Neural cell (in vitro differentiated cells): ENCODE results near the gene ICAM3.

ENCODE experiments used
- EZH2 ChIP-seq: fragments of 200-600, 300-800 bp; shearing (Covaris generic), sonication (generic); IDR thresholded peaks from 2 replicates; pipeline ENCODE4 v1.6.1; 2014; ENCODE audit warnings: antibody characterized with exemption, low read length, borderline replicate concordance, mild to moderate bottlenecking; ENCODE audit not compliant: insufficient read depth, poor library complexity, severe bottlenecking
- MXI1 ChIP-seq: fragments of 450-650 bp; conservative IDR thresholded peaks from 2 replicates; pipeline ENCODE4 v1.6.1; 2014; ENCODE audit warnings: antibody characterized with exemption, mild to moderate bottlenecking; ENCODE audit not compliant: poor library complexity, severe bottlenecking
- TF ChIP-seq, protein P1 (sequence below): fragments of 450-650 bp; IDR thresholded peaks from 2 replicates; pipeline ENCODE4 v1.5.1; 2014; ENCODE audit warnings: antibody characterized with exemption, mild to moderate bottlenecking, moderate library complexity; ENCODE audit not compliant: poor library complexity, severe bottlenecking

DNA sequence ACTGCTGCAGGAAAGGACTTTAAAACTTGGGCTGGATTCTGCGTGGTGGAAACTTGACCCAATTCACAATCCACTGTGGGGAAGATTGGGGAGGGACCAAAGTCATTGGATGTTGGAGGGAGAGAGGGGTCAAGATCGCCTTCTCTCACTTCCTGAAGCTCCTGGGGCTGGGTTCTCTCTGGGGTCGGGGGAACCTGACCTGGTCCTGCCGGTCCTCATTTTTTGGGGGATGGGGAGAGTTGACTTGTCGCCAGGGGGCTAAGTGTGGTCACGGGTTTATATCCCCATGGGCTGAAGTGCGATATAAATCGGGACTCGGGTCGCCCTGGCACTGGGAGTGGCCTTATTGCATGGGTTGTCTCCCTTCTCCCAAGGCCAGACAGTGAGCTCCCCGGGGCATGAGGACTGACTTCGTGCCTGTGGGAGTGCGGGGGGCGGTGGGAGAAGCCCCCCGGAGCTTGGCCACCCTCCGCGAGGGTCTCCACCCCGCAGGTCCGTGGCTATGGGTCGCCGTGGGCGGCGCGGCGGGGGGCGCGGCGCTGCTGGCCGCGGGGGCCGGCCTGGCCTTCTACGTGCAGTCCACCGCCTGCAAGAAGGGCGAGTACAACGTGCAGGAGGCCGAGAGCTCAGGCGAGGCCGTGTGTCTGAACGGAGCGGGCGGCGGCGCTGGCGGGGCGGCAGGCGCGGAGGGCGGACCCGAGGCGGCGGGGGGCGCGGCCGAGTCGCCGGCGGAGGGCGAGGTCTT lies 43.4 kb downstream of the ICAM3 start:
- TF ChIP-seq EZH2: no peak
- TF ChIP-seq, protein P1, sequence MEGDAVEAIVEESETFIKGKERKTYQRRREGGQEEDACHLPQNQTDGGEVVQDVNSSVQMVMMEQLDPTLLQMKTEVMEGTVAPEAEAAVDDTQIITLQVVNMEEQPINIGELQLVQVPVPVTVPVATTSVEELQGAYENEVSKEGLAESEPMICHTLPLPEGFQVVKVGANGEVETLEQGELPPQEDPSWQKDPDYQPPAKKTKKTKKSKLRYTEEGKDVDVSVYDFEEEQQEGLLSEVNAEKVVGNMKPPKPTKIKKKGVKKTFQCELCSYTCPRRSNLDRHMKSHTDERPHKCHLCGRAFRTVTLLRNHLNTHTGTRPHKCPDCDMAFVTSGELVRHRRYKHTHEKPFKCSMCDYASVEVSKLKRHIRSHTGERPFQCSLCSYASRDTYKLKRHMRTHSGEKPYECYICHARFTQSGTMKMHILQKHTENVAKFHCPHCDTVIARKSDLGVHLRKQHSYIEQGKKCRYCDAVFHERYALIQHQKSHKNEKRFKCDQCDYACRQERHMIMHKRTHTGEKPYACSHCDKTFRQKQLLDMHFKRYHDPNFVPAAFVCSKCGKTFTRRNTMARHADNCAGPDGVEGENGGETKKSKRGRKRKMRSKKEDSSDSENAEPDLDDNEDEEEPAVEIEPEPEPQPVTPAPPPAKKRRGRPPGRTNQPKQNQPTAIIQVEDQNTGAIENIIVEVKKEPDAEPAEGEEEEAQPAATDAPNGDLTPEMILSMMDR: no peak
- TF ChIP-seq MXI1: no peak
